ENCODE results near the gene PRMT7.

DNA sequence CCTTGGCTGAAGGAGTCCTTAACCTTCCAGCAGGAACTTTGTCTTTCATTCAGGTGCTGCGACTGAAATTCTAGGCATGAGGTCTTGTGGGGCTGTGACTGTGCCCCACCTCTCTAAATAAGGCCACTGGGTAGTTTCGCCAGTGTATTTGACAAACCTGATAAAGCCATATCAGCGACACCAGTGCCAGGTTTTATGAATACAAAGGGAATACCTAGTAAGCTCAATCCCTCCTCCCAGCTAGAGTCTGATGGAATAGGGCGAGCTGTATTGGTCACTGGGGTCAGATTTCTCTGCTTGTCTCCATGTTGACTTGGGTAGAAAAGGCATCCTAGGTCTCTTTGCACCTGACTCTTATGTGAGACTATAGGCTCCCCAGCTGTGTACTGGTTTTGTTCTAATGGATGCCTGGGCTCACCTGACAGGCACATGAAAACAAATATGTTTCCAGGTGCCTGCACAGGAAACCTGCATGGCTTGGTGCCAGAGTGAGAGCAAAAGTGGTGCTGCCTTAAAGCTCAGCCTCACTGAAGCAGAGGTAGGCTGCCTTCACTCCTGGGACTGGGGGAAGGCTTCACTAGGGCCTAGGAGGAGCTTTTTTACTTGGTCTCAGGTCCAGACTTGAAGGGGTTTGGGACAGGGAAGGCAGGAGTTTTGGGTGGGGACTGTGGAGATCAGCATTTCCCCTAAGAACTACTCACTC, 38.2 kb upstream of the PRMT7 start:
- TF ChIP-seq, protein P1, sequence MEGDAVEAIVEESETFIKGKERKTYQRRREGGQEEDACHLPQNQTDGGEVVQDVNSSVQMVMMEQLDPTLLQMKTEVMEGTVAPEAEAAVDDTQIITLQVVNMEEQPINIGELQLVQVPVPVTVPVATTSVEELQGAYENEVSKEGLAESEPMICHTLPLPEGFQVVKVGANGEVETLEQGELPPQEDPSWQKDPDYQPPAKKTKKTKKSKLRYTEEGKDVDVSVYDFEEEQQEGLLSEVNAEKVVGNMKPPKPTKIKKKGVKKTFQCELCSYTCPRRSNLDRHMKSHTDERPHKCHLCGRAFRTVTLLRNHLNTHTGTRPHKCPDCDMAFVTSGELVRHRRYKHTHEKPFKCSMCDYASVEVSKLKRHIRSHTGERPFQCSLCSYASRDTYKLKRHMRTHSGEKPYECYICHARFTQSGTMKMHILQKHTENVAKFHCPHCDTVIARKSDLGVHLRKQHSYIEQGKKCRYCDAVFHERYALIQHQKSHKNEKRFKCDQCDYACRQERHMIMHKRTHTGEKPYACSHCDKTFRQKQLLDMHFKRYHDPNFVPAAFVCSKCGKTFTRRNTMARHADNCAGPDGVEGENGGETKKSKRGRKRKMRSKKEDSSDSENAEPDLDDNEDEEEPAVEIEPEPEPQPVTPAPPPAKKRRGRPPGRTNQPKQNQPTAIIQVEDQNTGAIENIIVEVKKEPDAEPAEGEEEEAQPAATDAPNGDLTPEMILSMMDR (conservative IDR thresholded peaks at IDR 0.05; ENCODE audit: low read length), result no peak
- no peak for TF ChIP-seq EZH2phosphoT487 (IDR thresholded peaks at IDR 0.05; ENCODE audit: borderline replicate concordance)
